ENCODE measurements around the gene MAP3K3. TPM values are rescaled to one million over a fixed set of nuclear protein-coding genes. Genes with fewer than 3 reads are reported as not detected.

The MAP3K3 gene
- total RNA-seq, 1 experiment from 2014 or later: 24.3 TPM

DNA sequence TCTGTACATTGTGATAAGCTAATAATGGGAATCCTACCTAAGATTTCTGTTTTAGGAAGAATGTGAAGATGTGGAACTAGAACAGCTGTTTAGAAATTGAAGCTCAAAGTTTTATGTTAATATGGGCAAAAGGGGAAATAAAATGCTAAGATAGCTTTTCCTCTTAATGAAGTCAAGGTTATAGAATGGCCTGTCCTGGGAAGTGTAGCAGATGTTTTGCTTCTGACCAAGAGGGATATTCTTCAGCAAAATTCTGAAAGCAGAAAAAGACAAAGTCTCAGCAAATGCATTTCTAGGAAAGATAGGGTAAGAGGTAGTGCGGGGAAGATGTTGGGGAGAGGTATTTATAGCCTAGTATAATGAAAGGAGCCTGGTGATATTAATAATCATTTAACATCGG is 13.1 kb downstream of the MAP3K3 start:
- H3K79me2 ChIP-seq (ENCODE audit: insufficient read depth, low read length): no peaks in the 10 kb centered on the region
- no peak for TF ChIP-seq CTCF (conservative IDR thresholded peaks at IDR 0.05)
- H3K27me3 ChIP-seq (ENCODE audit: insufficient read depth, low read length): no peaks in the 10 kb centered on the region
- no peak overlapping the region for H3K9ac ChIP-seq (ENCODE audit: extremely low read depth, insufficient read length, low read length)
- no peak overlapping the region for H3K4ac ChIP-seq (ENCODE audit: low read depth, low read length)
- no peak overlapping the region for H4K5ac ChIP-seq (ENCODE audit: insufficient read length, low read depth, low read length)
- H3K27ac Mint-ChIP-seq: no peak overlapping the region
- H3K9me3 ChIP-seq (ENCODE audit: control insufficient read depth, low read depth, low read length): no peaks in the 10 kb centered on the region
- H3T11ph ChIP-seq (ENCODE audit: low read length): no peak overlapping the region
- H3K4me1 ChIP-seq (ENCODE audit: insufficient read depth, low read length): peaks cover 10% of the 10 kb centered on the region; the same call in 1 of the 2 replicates
- H2BK20ac ChIP-seq (ENCODE audit: low read depth, low read length, poor library complexity, severe bottlenecking): no peak overlapping the region
- H3K36me3 Mint-ChIP-seq (ENCODE audit: insufficient read depth in 1 of 3, low read depth in 3 of 3): peaks cover 4 to 27% (median 17%) of the 10 kb centered on the region in 3 experiments; a peak in 6 of 7 replicates
- no peak overlapping the region for H2AFZ ChIP-seq (ENCODE audit: low read length)
- no peak overlapping the region for H3K14ac ChIP-seq (ENCODE audit: insufficient read depth, low read length)
- no peak overlapping the region for H3K18ac ChIP-seq (ENCODE audit: insufficient read length, low read depth, low read length)
- H4K20me1 ChIP-seq (ENCODE audit: control insufficient read depth, insufficient read depth, insufficient read length): no peaks in the 10 kb centered on the region
- H3K9me3 Mint-ChIP-seq: no peaks in the 10 kb centered on the region
- no peaks in the 10 kb centered on the region for H3K23me2 ChIP-seq (ENCODE audit: insufficient read length, low read depth, low read length, poor library complexity, severe bottlenecking)
- H3K23ac ChIP-seq (ENCODE audit: insufficient read length, low read depth, low read length): no peak overlapping the region
- H2BK120ac ChIP-seq (ENCODE audit: low read depth, low read length, poor library complexity, severe bottlenecking): no peak overlapping the region
- no peak overlapping the region for H2BK12ac ChIP-seq (ENCODE audit: insufficient read length, low read depth, low read length)
- H3K4me2 ChIP-seq (ENCODE audit: insufficient read depth, insufficient read length, low read length): no peak overlapping the region
- H3K4me1 Mint-ChIP-seq: peaks cover 42 to 48% of the 10 kb centered on the region in 2 experiments
- no peak for DNase-seq
- WGBS (ENCODE audit: extremely low coverage, insufficient read length, low lambda C conversion rate): no CpG with 5 or more reads among the region's 2 CpGs
- H4K8ac ChIP-seq (replicated peaks; ENCODE audit: insufficient read length, low read depth, low read length): no peak overlapping the region
- H2BK15ac ChIP-seq (ENCODE audit: low read depth, low read length): no peak overlapping the region
- H3K4me3 Mint-ChIP-seq: no peak overlapping the region
- H3K27me3 Mint-ChIP-seq (ENCODE audit: low read depth): no peaks in the 10 kb centered on the region
- no peak overlapping the region for H4K91ac ChIP-seq (ENCODE audit: insufficient read length, low read depth, low read length)
- no peak overlapping the region for H2BK5ac ChIP-seq (ENCODE audit: insufficient read length, low read length)
- H3K56ac ChIP-seq (ENCODE audit: insufficient read length, low read depth, low read length): no peak overlapping the region
- H3K27ac ChIP-seq (ENCODE audit: insufficient read length, low read depth, low read length): no peak overlapping the region
- H3K79me1 ChIP-seq (ENCODE audit: insufficient read depth, low read depth, low read length, poor library complexity, severe bottlenecking): no peaks in the 10 kb centered on the region
- H2AK5ac ChIP-seq (ENCODE audit: insufficient read length, low read length): no peak overlapping the region
